Activated gamma-delta T cell treated with Interleukin-2 at 50 U/mL for 16 hours (primary cell): ENCODE results near the gene PNLIP.

ENCODE experiments used
- DNase-seq: peaks from one replicate; pipeline ENCODE4 v3.0.0-alpha.2; 2020

PNLIP gene

DNA sequence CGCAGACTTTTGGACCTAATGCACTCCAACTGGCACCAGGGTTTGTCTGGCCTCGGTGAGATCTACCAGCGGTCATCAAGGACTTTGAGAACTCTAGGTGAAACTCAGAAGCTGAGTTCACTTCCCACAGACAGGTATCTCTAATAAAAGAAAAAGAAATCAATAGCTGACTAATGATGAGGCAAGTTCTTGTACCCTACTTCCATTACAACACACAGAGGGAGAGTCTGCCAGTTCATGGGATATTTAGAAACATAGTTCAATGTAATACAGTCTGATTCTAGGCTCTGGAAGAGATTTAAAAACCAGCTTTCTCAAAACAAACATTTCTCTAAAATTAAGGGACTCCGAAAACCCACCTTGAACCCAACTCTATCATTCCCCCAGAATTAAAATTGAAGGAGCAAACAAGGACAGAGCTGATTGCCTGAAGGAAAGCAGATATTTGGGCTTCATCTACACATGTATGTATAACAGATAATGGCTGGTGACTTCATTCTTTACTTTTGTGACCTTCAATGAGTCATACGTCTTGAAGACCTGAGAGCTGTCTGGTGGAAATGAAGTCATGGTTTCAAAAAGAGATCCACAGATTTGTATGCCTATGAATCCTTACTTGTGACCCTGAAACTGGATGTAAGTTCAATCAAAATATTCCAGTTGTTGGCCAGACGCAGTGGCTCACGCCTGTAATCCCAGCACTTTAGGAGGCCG, 42.3 kb downstream of the PNLIP start:
- DNase-seq, result no peak

DNA sequence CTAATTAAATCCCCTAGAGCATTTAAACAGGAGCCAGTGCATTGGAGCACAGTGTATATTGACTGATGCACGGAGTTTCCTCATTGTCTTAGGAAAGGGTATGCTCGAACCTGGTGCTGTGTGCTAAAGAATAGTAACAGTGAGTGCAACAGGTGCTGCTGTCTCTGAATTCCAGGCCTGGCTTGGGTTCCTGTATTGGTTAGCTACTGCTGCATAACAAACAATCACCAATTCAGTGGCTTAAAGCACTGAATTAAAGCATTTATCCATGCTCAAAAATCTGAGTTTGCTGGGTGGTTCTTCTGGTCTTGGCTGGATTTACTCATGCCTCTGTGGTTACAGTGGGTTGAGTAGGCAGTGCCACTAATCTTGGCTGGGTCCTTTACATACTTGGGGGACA, 43.3 kb downstream of the PNLIP start:
- no peak for DNase-seq

DNA sequence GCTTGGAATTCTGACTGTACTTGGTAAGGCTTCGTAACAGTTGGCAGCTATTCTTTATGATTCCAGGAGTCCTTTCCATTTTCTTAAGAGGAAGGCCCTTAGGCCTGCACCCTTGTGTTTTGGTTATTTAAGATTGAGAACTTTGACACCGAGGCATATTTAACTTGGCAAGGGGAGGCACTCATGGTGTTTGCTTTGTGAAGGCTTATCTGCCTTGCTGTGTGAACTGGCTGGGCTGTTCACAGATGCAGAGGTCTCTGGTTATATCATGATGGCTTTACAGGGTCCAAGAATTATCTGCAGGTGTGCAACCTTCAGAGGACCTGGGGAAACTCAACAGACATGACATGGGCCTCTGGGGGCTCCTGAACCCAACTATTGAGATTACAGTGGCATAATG, 44.2 kb downstream of the PNLIP start:
- DNase-seq, result no peak

DNA sequence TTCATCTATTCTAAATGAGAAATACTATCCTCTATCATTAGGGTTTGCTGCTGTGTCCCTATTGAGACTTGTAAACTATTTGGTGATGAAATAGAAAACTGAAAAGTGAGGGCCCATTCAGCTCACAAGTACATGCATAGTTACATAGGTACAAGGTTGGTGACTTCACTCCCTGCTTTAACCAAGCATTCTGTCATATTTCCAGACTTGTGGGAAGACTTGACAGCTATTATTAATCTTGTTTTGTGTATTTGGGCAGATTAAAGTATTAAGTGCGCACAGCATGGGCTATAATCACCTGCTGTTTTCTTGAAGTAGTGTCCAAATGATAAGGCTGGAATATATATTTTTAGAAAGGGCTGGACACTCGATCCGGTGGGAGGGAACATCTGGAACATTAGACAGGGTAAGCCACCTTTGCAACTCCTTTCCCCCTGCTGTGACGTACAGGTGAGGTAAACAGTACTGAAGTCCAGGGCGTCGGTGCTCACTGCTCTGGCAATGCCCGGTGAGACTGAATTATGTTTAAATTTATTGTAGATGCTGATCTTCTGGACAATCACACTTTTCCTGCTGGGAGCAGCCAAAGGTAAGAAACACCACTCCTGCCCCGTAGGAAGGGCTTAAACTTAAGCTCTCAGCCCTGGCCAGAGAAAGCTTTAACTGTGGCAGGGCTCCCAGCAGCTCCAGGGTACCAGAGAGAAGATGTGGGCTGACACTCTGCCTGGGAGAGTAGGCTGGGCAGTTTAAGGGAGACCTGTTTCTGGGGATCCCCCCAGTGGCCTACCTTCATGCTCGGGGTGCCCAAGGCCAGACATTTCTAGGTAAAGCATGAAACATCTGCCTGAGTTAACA, 45.1 kb downstream of the PNLIP start, which contains the start of gene PNLIPRP1:
TSS of gene PNLIPRP1 (plus strand) at position 370 of the 855 bp plus-strand sequence. CDS start at position 541, 171 bp downstream.
- DNase-seq, result no peak

DNA sequence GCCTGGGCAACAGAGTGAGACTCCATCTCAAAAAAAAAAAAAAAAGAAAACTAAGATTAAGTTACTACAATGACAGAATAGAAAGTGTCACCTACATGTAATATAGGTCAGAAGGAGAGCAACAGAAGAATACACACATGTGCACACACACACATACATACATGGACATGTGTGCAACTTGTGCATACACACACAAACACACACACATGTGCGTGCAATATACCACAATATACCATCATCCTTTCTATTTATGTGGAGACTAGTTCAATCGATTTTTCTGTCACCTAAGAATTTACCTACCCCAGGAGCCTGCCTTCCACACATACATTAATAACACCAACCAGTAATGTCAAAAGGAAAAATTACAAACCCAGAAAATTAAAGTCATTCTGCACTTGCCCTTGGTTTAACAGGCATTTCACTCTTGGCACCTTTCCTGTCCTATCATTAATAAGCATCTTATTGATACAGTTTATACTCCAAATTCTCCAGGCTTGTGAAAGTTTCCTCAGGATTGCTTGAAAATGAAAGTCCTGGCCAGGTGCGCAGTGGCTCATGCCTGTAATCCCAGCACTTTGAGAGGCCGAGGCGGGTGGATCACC, 47.5 kb downstream of the PNLIP start:
- DNase-seq, result no peak

DNA sequence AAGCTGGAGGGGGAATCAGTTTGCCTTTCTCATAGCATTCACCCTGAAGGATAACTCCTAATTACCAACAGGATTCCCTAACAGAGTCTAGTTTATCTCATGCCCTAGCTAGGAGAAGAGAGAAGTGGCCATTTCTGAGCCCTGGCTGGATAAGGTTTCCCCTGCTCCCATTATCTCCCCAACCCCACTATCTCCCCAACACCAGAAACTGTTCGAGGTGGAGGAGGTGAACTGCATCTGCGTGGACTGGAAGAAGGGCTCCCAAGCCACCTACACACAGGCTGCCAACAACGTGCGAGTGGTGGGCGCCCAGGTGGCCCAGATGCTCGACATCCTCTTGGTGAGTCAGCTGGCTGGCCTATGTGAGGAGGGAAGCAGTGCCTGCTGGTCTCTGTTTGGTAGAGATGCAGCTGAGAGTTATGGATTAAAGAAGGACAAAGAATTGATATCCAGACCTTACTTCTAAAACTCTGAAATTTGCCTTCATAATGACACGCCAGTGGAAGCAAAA, 48.8 kb downstream of the PNLIP start:
- no peak for DNase-seq

DNA sequence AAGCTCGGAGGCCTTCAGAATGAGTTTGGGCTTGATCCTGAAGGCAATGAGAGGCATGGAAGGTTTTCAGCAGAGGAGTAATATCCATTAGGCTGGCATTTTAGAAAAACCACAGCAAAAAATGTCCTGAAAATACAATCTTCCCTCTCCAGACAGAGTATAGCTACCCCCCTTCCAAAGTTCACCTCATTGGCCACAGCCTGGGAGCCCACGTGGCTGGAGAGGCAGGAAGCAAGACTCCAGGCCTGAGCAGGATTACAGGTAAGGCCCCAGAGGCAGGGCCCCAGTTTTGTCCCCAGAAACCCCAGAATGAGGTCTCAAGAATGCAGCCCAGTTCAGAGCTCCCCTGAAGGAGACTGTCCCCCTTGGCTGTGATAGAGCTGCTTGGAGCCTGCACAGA, 50.3 kb downstream of the PNLIP start:
- DNase-seq, result no peak

DNA sequence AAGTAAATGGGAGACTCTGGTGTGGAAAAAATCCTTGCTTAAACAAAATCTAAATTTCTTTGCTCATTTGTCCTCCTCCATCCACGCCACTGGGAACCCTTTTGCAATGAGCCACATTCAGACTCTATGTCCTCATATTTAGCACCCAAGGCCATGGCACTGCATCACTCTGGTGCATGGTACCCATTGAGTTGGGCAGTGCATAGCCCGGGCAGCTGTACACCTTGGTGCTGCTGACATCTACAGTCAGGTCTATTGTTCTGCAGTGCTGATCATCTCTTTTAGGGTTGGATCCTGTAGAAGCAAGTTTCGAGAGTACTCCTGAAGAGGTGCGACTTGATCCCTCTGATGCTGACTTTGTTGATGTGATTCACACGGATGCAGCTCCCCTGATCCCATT, 51.8 kb downstream of the PNLIP start:
- DNase-seq, result no peak

DNA sequence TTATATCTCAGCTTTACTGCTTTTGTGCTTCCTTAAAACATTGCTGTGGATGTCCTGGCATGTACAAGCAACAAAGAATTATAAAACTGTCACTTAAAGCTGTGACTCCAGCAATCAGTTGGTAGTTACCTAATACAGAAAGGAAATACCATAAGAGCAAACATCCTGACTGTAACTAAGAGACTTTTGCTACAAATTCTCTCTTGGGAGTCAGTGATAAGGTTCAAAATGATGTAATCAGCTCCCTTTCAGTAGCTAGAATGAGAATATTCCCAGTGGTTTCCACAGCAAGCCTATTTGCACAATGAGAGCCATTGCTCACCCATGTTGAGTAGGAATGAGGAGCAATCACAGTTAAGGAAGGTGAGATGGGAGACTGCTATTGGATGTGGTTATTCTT, 52.6 kb downstream of the PNLIP start:
- DNase-seq, result no peak

DNA sequence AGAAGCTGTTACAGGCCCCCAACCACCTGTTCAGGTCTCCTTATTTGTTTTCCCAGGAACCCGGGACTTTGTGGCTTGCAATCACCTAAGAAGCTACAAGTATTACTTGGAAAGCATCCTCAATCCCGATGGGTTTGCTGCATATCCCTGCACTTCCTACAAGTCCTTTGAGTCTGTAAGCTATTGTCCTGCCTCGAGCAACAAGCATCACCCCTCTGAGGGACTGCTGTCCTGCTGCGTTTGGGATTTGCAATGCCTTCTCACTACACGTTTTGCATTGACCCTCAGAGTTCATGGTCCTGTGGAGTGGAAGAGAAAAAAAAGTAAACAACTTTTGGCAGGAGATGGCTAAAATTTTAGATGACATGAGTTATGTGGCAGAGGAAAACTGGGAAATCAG, 54.3 kb downstream of the PNLIP start:
- DNase-seq, result no peak

DNA sequence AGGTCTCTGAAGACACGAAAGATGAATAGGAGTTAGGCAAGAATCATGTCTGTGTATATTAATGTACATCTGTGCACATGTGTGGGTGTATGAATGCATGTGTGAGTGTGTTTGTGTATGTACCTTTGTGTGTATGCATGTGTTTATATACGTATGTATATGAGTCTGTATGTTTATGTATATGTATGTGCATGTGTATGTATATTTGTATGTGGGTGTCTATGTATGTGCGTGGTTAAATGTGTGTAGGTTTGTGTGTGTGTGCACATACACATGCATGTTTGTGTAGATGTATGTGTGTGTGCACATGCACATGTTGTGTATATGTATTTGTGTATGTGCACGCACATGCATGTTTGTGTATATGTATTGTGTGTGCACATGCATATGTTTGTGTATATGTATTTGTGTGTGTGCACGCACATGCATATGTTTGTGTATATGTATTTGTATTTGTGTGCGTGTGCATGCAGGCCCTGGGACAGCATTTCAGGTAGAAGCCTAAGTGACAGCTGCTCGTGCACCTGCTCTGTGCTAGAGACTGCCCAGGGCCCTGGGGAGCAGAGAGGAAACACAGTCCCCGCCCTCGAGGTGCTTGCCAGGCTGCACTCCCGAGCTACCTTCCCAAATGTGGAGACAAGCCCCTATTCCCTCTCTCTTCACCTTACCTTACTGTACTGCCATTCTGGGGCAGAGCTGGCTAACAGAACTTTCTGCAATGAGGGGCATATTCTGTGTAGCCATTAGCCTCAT, 57.1 kb downstream of the PNLIP start:
- no peak for DNase-seq

DNA sequence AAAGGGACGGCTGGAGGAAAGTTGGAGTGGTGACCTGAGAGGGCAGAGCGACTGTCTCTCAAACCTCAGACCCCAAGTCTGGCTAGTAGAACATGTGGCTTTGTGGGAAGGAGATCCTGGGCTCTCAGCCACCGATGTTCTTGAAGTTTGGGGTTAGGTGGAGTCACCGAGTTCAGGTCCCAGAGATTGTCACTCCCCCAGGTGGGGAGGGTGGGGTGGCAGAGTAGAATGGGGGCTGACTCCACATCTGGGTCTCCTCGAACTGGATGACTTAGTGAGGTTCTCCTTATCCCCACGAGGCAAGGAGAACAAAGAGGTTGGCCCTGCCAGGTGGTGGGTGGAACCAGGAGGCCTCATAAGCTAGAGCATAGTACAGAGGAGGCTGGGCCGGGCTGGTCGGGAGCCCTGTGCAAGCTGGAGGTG, 60.3 kb downstream of the PNLIP start:
- DNase-seq, result no peak

DNA sequence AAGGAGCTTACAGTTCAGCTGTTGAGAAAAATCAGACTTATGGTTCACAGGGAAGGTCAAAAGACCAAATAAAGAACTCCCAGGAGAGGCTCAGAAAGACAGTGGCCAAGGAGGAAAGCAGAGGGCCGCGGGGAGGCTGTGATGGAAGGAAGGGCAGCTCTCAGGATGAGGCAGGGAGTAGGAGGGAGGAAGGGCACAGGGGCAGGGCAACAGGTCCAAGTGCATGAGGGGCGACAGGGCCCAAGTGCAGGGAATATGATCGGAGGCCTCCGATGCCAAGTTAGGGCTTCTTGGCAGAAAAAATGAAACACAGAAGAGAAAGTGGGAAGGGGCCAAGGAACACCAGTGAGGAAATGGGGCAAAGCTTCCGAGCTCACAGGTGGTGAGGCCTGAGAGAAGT, 61.6 kb downstream of the PNLIP start:
- no peak for DNase-seq

DNA sequence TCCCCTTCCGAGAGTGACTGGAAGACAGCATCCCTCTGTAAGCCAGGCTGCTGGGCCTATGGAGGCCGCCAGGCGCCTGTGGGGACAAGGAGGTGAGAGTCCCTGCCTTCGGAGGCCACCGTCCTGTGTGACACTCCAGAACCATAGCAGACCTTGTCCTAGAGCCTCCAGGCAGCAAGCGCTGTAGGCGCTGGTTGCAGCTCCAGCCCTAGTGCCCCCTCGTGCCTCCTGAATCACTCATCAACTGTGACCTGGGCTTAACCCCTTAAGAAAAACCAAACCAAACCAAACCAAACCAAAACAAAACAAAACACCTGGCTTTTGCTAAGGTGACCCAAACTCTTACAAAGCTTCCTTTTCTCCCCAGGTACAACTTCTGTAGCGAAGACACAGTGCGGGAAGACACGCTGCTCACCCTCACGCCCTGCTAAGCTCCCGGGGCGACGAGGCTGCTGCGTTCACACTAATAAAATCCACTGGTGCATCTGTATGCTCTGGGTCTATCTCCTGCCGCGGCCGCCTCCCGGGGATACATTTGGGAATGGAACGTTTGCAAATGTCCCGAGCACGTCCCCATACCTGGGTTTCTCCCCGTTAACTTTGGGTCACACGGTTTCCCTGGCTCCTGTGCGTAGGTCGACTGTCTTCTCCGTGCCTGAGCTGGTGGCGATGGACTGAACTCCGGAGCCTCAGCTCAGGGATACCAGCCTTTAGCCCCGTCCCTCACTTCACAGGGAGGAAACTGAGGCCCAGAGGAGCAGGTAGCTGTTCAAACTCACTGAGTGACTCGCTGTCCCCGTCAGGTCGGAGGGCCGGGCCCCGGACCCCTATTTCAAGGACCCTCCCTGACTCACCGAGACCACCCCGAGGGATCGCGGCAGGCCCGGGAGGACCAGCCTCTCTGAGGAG, 63.2 kb downstream of the PNLIP start:
- no peak for DNase-seq

DNA sequence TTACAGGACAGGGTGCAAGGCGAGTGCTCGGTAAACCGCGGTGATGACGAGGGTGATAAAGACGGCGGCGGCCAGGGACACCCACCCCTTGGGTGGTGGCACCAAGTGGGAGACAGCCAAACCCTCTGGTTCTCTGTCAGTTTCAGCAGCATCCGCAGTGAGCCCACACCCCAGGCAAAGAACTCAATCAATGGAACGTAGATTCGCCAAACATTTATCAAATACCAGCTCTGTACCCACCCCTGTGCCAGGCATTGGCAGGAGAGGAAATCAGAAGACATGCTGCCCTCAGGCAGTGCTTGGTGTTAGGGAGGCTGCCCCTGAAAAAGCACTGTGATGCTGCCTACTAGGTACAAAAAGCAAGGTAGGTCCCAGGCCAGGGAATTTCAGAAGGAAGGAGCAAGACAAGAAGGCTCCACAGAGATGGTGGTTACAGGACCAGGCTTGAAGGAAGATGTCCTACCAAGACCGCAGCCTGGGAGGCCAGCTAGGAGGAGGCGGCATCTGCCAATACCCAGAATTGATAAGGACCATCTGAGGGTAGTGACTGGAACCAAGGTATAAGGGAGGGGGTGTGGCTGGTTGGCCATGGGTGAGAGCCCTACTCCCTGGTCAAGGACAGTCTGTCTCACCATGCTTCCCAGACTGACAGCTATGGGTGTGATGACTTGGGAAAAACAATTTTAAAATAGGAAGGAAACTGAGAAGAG, 64.9 kb downstream of the PNLIP start:
- DNase-seq, result no peak

DNA sequence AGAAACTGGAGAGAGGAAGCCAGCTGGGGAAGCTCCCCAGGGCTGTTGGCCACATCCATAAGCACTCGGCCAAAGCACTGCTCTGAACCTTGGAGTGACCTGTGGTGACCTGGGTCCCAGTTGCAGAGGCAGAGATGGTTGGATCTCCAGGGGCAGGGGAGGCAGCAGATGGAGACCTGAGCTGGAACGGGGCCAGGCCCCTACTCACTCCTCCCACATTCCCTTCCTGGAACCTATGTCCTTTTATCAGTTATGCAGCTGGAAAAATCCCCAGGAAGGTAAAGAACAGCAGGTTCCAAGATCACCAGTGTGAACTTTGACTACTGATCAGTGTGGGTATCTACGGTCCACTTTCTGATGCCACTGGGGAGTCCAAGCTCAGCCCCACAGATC, 65.4 kb downstream of the PNLIP start:
- no peak for DNase-seq

DNA sequence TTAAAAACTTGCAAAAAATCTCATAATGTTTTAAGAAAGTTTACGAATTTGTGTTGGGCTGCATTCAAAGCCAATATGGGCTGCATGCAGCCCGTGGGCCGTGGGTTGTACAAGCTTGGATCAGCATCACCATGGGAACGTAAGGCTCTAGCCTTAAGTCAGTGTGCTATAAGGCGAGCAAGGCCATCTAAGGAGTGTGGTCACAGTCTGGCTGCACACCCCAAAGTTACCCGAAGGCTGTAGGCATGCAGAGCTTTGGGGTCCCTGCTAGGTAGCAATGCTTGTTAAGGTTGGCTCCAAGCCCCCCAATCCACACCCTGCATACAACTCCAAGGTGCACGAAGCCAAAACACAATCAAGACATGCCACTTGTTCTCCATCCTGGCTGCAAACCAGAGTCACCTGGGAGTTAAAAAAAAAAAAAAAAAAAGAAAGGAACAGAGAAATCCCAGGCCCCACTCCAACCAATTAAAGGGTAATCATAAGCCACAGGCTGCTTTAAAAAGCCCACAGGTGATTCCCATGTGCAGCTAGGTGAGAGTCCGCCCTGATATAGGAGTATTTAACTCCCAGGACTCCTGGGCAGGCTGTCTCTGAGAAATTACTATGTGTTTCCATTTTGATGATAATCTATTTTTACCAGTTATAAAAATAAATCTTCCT, 66.5 kb downstream of the PNLIP start:
- no peak for DNase-seq

DNA sequence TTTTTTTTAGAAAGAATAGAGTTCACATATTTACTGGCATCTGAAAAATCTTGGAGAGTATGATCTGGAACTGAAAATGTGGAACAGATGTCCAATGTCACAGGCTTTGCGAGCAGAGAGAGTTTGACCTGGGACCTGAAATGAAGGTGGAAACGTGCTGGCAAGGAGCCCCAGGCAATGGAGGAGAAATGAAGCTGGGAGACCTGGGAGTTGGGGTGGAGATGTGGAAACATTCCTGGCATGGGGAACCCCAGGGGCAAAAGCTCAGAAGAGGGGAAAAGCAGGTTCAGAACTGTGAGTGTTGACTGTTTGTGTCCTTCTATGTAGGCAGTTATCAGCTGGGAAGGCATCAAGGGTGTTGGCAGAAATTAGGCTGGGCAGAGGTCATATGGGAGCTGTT, 67.7 kb downstream of the PNLIP start:
- DNase-seq, result no peak

DNA sequence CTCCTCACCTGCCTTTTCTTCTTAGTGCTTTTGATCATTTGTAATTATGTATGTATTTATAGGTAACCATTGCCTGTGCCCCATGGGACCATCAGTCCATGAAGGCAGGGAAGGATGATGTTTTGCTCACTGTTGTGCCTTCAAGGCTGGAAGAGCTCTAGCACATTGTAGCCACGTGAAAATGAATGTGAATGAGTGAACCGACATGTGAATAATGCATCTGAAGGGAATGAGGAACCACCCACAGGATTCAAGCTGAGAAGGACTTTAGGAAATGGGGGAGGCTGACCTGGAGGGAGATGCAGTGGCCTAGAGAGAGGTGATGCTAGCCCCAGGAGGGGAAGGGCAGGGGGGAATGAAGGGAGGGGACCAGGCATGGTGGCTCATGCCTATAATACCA, 69.1 kb downstream of the PNLIP start:
- DNase-seq, result no peak

DNA sequence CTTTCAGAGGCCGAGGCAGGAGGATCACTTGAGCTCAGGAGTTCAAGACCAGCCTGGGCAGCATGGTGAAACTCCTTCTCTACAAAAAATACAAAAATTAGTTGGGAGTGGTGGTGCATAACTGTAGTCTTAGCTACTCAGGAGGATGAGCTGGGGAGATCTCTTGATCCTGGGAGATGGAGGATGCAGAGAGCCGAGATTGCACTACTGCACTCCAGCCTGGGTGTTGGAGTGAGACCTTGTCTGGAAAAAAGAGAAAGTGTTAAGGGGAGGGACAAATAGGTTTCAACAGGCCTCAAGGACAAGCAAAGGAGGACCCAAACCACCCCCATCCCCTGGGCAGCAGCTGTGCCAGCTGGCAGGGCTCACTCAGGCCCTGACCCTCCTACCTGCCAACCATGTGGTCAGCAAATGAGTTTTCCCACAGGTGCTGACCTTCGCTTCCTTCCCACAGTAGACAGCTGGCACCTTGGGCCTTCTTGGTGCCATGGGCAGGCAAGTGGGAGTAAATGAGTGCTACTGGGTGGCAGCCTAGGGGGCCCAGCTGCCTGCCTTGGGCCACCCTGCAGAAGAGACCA, 69.6 kb downstream of the PNLIP start:
- no peak for DNase-seq
